Liver (tissue), 3 donors: Measurements from ENCODE around the gene INTS2.

Source experiments
- FOXA1 ChIP-seq: IDR thresholded peaks from 2 replicates; pipeline ENCODE4 v1.6.1; 2016; ENCODE audit warnings: antibody characterized with exemption
- GABPA ChIP-seq, 2 donors: IDR thresholded peaks in 1 of 2; conservative IDR thresholded peaks in 1 of 2; 2 replicates each; pipeline ENCODE4 v1.6.1; 2016; ENCODE audit warnings: antibody characterized with exemption in 2 of 2, mild to moderate bottlenecking in 1 of 2, moderate library complexity in 1 of 2
- RXRA ChIP-seq, 2 donors: IDR thresholded peaks; 2 replicates each; pipeline ENCODE4 v1.6.1; 2017 to 2018; ENCODE audit warnings: antibody characterized with exemption in 2 of 2, mild to moderate bottlenecking in 1 of 2
- SP1 ChIP-seq: IDR thresholded peaks from 2 replicates; pipeline ENCODE4 v1.6.1; 2018; ENCODE audit warnings: antibody characterized with exemption, mild to moderate bottlenecking
- YY1 ChIP-seq: IDR thresholded peaks from 2 replicates; pipeline ENCODE4 v1.6.1; 2016; ENCODE audit warnings: antibody characterized with exemption, mild to moderate bottlenecking
- TF ChIP-seq, protein P1 (sequence below): fragments of 150-350 bp; IDR thresholded peaks from 2 replicates; pipeline ENCODE4 v1.5.1; 2017; ENCODE audit warnings: improper control_type of control experiment, low read depth, low read length; ENCODE audit not compliant: missing input control
- TF ChIP-seq, protein P2 (sequence below): IDR thresholded peaks from 2 replicates; pipeline ENCODE4 v1.6.1; 2016; ENCODE audit warnings: antibody characterized with exemption
- TF ChIP-seq, protein P3 (sequence below): IDR thresholded peaks from 2 replicates; pipeline ENCODE4 v1.6.1; 2016; ENCODE audit warnings: antibody characterized with exemption
- donor health status: healthy.
- donor health status: healthy.

DNA sequence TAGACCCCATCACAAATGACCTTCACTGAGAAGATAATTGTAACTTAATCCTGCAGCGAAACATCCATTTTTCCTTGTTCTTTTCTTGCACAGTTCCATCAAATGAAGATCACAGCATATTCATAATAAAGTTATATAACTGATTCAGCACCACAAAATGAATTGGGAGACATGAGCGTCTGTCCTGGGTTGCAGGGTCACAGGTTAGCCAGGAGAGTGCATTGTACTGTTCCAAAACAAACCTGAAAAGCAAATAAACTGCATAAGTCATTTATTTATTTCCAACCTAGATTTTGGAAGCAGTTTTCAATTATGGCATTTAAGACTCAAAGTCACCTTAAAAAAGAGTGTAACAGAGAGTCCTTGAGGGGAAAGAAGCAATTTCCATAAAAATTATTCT lies 18.6 kb upstream of the INTS2 start:
- TF ChIP-seq, protein P1, sequence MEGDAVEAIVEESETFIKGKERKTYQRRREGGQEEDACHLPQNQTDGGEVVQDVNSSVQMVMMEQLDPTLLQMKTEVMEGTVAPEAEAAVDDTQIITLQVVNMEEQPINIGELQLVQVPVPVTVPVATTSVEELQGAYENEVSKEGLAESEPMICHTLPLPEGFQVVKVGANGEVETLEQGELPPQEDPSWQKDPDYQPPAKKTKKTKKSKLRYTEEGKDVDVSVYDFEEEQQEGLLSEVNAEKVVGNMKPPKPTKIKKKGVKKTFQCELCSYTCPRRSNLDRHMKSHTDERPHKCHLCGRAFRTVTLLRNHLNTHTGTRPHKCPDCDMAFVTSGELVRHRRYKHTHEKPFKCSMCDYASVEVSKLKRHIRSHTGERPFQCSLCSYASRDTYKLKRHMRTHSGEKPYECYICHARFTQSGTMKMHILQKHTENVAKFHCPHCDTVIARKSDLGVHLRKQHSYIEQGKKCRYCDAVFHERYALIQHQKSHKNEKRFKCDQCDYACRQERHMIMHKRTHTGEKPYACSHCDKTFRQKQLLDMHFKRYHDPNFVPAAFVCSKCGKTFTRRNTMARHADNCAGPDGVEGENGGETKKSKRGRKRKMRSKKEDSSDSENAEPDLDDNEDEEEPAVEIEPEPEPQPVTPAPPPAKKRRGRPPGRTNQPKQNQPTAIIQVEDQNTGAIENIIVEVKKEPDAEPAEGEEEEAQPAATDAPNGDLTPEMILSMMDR, result peak; percentile 27
- peak; percentile 79 to 85 for TF ChIP-seq RXRA (IDR thresholded peaks at IDR 0.05)
- no peak for TF ChIP-seq FOXA1
- TF ChIP-seq, protein P2, sequence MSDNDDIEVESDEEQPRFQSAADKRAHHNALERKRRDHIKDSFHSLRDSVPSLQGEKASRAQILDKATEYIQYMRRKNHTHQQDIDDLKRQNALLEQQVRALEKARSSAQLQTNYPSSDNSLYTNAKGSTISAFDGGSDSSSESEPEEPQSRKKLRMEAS, result no peak
- no peak for TF ChIP-seq GABPA (IDR thresholded peaks at IDR 0.05 in 1 of 2, conservative IDR thresholded peaks at IDR 0.05 in 1 of 2)
- TF ChIP-seq YY1, result peak; percentile 38
- peak; percentile 40 for TF ChIP-seq SP1
- TF ChIP-seq, protein P3, sequence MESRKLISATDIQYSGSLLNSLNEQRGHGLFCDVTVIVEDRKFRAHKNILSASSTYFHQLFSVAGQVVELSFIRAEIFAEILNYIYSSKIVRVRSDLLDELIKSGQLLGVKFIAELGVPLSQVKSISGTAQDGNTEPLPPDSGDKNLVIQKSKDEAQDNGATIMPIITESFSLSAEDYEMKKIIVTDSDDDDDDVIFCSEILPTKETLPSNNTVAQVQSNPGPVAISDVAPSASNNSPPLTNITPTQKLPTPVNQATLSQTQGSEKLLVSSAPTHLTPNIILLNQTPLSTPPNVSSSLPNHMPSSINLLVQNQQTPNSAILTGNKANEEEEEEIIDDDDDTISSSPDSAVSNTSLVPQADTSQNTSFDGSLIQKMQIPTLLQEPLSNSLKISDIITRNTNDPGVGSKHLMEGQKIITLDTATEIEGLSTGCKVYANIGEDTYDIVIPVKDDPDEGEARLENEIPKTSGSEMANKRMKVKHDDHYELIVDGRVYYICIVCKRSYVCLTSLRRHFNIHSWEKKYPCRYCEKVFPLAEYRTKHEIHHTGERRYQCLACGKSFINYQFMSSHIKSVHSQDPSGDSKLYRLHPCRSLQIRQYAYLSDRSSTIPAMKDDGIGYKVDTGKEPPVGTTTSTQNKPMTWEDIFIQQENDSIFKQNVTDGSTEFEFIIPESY, result no peak
